HAP-1 (cell line): Measurements from ENCODE around the gene ZNF107.
"Not testable (repeated sequence)": the region's sequence is repeated elsewhere in the genome, so short reads cannot be mapped to it uniquely, and the experiment has no call there.

Experiments
- DNase-seq, 2 experiments: peaks; one replicate each; pipeline ENCODE4 v3.0.0-alpha.2; 2016 to 2020; ENCODE audit warnings: low spot score in 2 of 2
- H3K27me3 ChIP-seq: fragments of 250-450 bp; sonication (Bioruptor Pico); 2 replicates; pipeline ENCODE4 v1.5.1; 2020; ENCODE audit warnings: low read depth, mild to moderate bottlenecking, moderate library complexity
- H3K36me3 ChIP-seq: fragments of 250-450 bp; sonication (Bioruptor Pico); replicated peaks from 2 replicates; pipeline ENCODE4 v1.5.1; 2020; ENCODE audit warnings: mild to moderate bottlenecking
- H3K4me1 ChIP-seq: fragments of 250-450 bp; sonication (Bioruptor Pico); 2 replicates; pipeline ENCODE4 v1.5.1; 2020; ENCODE audit warnings: mild to moderate bottlenecking
- H3K4me3 ChIP-seq: fragments of 250-450 bp; sonication (Bioruptor Pico); 2 replicates; pipeline ENCODE4 v1.5.1; 2020; ENCODE audit warnings: mild to moderate bottlenecking, moderate library complexity
- H3K9me3 ChIP-seq: fragments of 250-450 bp; sonication (Bioruptor Pico); 2 replicates; pipeline ENCODE4 v1.5.1; 2020; ENCODE audit warnings: mild to moderate bottlenecking, moderate library complexity
- in situ Hi-C: fragments of 300-500 bp; cut with MboI; formaldehyde crosslinking; loops from 3 replicates; pipeline ENCODE4 v1.14.3; 2020; ENCODE audit warnings: low sequenced_read_pairs, inconsistent platforms, mixed read lengths

ZNF107 gene

GRCh38 chr7:64729089-64729848 is 63.3 kb downstream of the ZNF107 start:
- H3K9me3 ChIP-seq: no peaks in the 10 kb centered on the region
- no peak for DNase-seq
- in situ Hi-C loops: no loop called here
- no peaks in the 10 kb centered on the region for H3K27me3 ChIP-seq
- H3K4me1 ChIP-seq: no peaks in the 10 kb centered on the region
- no peak overlapping the region for H3K4me3 ChIP-seq
- H3K36me3 ChIP-seq: no peaks in the 10 kb centered on the region

DNA sequence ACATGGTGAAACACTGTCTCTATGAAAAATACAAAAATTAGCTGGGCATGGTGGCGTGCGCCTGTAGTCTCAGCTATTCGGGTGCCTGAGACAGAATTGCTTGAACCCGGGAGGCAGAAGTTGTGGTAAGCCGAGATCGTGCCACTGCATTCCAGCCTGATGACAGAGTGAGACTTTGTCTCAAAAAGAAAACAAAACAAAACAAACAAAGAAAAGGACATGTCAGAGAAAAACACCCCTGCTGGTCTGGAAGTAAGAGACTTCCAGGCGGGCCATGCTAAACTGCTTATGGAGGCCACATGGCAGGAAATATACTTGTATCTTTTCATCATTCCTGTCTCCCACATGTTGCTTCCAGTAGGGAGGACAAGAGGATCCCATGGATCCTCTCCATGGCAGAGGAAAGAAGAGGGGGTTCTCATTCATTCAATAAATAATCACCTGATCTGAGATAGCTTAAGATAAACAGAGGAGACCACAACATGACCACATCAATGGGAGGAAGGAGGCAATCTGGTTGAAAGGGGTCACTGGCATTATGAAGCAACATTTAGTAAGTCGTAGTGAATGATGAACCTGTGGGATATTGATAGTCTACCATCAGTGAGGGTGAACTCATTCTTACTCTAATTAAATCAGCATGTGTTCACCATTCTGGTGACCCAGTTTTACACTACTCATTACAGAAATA is 67.8 kb downstream of the ZNF107 start:
- Histone ChIP-seq H3K27me3 (no peaks in the 10 kb centered on the region), H3K4me3 (no peak overlapping the region), H3K36me3 (no peaks in the 10 kb centered on the region), H3K4me1 (no peaks in the 10 kb centered on the region), H3K9me3 (no peaks in the 10 kb centered on the region)
- in situ Hi-C loops: no loop called here
- no peak for DNase-seq

DNA sequence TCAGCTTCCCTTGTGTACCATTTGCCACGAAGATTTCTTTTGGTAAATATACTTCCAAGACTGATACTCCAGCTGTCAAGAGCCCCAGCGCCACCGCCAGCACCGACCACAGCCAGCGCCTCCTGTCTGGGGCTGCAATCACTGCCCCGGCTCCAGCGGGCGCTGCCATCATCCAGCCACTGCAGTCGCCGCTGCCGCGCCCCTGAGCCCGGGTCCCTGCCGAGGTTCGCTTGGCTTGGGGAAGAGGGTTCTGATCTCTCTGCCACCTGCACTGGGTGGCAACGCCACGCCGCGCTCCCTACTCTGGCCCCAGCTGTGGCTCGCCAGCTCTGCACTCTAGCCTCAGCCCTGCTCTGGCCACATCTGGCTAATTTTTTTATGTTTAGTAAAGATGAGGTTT is 70.6 kb downstream of the ZNF107 start:
- no peak for DNase-seq
- in situ Hi-C loops: no loop called here

DNA sequence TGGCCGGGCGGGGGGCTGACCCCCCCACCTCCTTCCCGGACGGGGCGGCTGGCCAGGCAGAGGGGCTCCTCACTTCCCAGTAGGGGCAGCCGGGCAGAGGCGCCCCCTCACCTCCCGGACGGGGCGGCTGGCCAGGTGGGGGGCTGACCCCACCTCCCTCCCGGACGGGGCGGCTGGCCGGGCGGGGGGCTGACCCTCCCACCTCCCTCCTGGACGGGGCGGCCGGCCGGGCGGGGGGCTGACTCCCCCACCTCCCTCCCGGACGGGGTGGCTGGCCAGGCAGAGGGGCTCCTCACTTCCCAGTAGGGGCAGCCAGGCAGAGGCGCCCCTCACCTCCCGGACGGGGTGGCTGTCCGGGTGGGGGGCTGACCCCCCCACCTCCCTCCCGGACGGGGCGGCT is 72.5 kb downstream of the ZNF107 start:
- H3K36me3 ChIP-seq, H3K4me1 ChIP-seq, DNase-seq, in situ Hi-C loops, H3K4me3 ChIP-seq, H3K9me3 ChIP-seq, H3K27me3 ChIP-seq: not testable (repeated sequence)

More for the DNA sequence above, 70.6 kb downstream of the ZNF107 start:
- Histone ChIP-seq H3K9me3 (no peaks in the 10 kb centered on the region), H3K36me3 (no peaks in the 10 kb centered on the region), H3K4me1 (no peaks in the 10 kb centered on the region), H3K4me3 (no peak overlapping the region), H3K27me3 (no peaks in the 10 kb centered on the region)

- DNase-seq, H3K27me3 ChIP-seq, in situ Hi-C loops, H3K9me3 ChIP-seq, H3K36me3 ChIP-seq, H3K4me1 ChIP-seq, H3K4me3 ChIP-seq: not testable (repeated sequence)
Observed at GRCh38 chr7:64738953-64739352, 73.0 kb downstream of the ZNF107 start.

- Histone ChIP-seq H3K9me3 (no peaks in the 10 kb centered on the region), H3K4me3 (no peak overlapping the region), H3K4me1 (no peaks in the 10 kb centered on the region), H3K27me3 (no peaks in the 10 kb centered on the region), H3K36me3 (no peaks in the 10 kb centered on the region)
- DNase-seq: no peak
- in situ Hi-C loops: no loop called here
Observed at GRCh38 chr7:64744680-64745079, 78.7 kb downstream of the ZNF107 start.

GRCh38 chr7:64747802-64748201 is 81.9 kb downstream of the ZNF107 start:
- no peaks in the 10 kb centered on the region for H3K9me3 ChIP-seq

DNA sequence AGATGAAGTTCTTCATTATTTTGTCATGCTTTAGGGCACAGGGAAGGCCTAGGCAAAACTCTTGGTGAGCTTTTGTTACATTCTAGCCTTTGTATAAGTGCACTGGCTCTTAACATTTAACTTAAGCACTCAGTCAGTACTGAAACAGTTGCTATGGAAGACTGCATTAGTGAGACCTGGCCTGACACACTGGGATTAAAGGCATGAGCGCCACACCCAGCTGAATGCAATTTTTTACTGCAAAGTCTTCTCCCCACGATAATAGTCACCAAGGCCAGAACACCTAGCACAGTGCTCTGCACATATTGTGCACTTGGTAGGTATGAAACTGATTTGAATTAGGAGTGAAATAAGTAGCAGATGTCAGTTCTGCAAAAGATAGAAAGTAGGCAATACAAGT is 87.1 kb downstream of the ZNF107 start:
- no peaks in the 10 kb centered on the region for H3K4me1 ChIP-seq
- H3K4me3 ChIP-seq: no peak overlapping the region
- H3K9me3 ChIP-seq: no peaks in the 10 kb centered on the region
- no peaks in the 10 kb centered on the region for H3K36me3 ChIP-seq
- no peak for DNase-seq
- in situ Hi-C loops: no loop called here
- H3K27me3 ChIP-seq: no peaks in the 10 kb centered on the region

More at GRCh38 chr7:64747802-64748201, 81.9 kb downstream of the ZNF107 start:
- DNase-seq: no peak
- no peaks in the 10 kb centered on the region for H3K36me3 ChIP-seq
- H3K4me3 ChIP-seq: no peak overlapping the region
- H3K4me1 ChIP-seq: no peaks in the 10 kb centered on the region
- in situ Hi-C loops: no loop called here
- no peaks in the 10 kb centered on the region for H3K27me3 ChIP-seq

GRCh38 chr7:64755865-64756264 is 89.9 kb downstream of the ZNF107 start:
- H3K27me3 ChIP-seq: no peaks in the 10 kb centered on the region
- H3K4me1 ChIP-seq: no peaks in the 10 kb centered on the region
- H3K9me3 ChIP-seq: no peaks in the 10 kb centered on the region
- in situ Hi-C loops: no loop called here
- H3K4me3 ChIP-seq: no peak overlapping the region
- no peak for DNase-seq
- no peaks in the 10 kb centered on the region for H3K36me3 ChIP-seq

DNA sequence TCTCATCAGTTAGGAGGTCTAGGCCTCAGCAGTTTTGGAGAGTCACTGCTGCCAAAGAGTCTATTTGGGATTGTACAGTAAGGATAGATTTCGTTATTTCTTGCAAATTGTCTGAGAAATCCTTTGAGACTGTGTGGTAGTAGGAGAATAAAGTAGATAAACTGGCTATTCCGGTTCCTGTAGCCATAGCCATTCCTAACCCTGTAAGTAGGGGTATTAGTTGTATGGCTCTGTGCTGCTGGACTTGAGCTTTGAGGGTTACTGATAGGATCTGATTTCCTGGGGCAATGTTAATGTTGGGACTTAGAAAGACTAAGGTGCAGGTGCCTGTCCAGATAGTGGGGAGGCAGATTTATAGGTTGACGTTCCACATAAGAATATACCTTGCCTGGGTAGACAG is 92.2 kb downstream of the ZNF107 start:
- no peak for DNase-seq
- in situ Hi-C loops: no loop called here
- H3K4me3 ChIP-seq: no peak overlapping the region
- no peaks in the 10 kb centered on the region for H3K9me3 ChIP-seq
- H3K36me3 ChIP-seq: no peaks in the 10 kb centered on the region
- H3K4me1 ChIP-seq: no peaks in the 10 kb centered on the region
- no peaks in the 10 kb centered on the region for H3K27me3 ChIP-seq
